ENCODE measurements around the gene LRIT2. TPM values are rescaled to one million over a fixed set of nuclear protein-coding genes. Genes with fewer than 3 reads are reported as not detected.
"Not testable (repeated sequence)": the region's sequence is repeated elsewhere in the genome, so short reads cannot be mapped to it uniquely, and the experiment has no call there.

The LRIT2 gene
- total RNA-seq, 4 donors from 2014 or later: not detected

- intact Hi-C loops (cut with DNase I; ENCODE audit: low total_unique reads): no loop called here
- Histone ChIP-seq H3K4me3 (no peak overlapping the region), H3K9me3 (no peaks in the 10 kb centered on the region), H3K4me1 (no peaks in the 10 kb centered on the region), H3K27me3 (no peaks in the 10 kb centered on the region), H3K36me3 (no peaks in the 10 kb centered on the region), H3K27ac (no peak overlapping the region)
- TF ChIP-seq, protein P1, sequence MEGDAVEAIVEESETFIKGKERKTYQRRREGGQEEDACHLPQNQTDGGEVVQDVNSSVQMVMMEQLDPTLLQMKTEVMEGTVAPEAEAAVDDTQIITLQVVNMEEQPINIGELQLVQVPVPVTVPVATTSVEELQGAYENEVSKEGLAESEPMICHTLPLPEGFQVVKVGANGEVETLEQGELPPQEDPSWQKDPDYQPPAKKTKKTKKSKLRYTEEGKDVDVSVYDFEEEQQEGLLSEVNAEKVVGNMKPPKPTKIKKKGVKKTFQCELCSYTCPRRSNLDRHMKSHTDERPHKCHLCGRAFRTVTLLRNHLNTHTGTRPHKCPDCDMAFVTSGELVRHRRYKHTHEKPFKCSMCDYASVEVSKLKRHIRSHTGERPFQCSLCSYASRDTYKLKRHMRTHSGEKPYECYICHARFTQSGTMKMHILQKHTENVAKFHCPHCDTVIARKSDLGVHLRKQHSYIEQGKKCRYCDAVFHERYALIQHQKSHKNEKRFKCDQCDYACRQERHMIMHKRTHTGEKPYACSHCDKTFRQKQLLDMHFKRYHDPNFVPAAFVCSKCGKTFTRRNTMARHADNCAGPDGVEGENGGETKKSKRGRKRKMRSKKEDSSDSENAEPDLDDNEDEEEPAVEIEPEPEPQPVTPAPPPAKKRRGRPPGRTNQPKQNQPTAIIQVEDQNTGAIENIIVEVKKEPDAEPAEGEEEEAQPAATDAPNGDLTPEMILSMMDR (IDR thresholded peaks at IDR 0.05 in 4 of 5, conservative IDR thresholded peaks at IDR 0.05 in 1 of 5): no peak
- TF ChIP-seq POLR2A (IDR thresholded peaks at IDR 0.05): no peak
- DNase-seq (no peak), ATAC-seq (no peak)
- in situ Hi-C loops (cut with MboI; ENCODE audit: low sequenced_read_pairs in 4 of 4): no loop called here
Observed at GRCh38 chr10:84172467-84173356, 52.6 kb downstream of the LRIT2 start.

- DNase-seq; H3K4me3 ChIP-seq; H3K4me1 ChIP-seq; ATAC-seq; intact Hi-C loops (cut with DNase I; ENCODE audit: low total_unique reads); H3K27ac ChIP-seq; H3K27me3 ChIP-seq; H3K9me3 ChIP-seq; H3K36me3 ChIP-seq; in situ Hi-C loops (cut with MboI; ENCODE audit: low sequenced_read_pairs in 4 of 4): not testable (repeated sequence)
Observed at GRCh38 chr10:84171700-84172466, 53.5 kb downstream of the LRIT2 start.

DNA sequence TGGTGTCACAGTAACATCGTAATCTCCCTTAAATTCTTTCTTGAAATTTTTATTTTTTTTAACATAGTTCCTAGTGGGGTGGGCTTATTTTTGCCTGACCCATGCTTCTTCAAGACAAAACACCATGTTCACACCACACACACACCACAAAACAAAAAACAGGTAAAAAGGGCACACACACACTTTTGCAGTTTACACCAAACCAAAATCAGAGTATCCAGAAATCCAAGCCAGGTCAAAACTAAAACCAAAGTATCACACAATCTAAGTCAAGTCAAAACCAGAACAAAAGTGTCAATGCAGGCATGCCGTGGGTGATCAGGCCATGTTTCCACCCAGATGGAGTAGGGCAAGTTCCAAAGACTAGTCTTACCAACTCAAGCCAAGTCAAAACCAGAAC, 54.1 kb downstream of the LRIT2 start:
- ATAC-seq; H3K9me3 ChIP-seq; H3K27ac ChIP-seq; H3K4me3 ChIP-seq; H3K4me1 ChIP-seq; in situ Hi-C loops (cut with MboI; ENCODE audit: low sequenced_read_pairs in 4 of 4); DNase-seq; H3K27me3 ChIP-seq; intact Hi-C loops (cut with DNase I; ENCODE audit: low total_unique reads); H3K36me3 ChIP-seq: not testable (repeated sequence)

Other genes with a start within 250 kb of the LRIT2 start
- gene GHITM, start 86.0 kb downstream of the LRIT2 start, total RNA-seq: 100 to 1,000 TPM; 307 to 444 (median 358) TPM
- gene GPR15LG, start 51.7 kb downstream of the LRIT2 start, total RNA-seq: under 1 TPM in 1 of 4 donors, not detected in 3; 0.92 TPM
- gene CDHR1, start 31.0 kb downstream of the LRIT2 start, total RNA-seq: under 1 TPM in 1 of 4 donors, not detected in 3; 0.27 TPM
- not detected for gene LRIT1, start 16.0 kb upstream of the LRIT2 start, total RNA-seq
- under 1 TPM in 1 of 4 donors, not detected in 3; 0.22 TPM for gene RGR, start 19.5 kb upstream of the LRIT2 start, total RNA-seq
- gene CCSER2, start 103.0 kb upstream of the LRIT2 start, total RNA-seq: 10 to 100 TPM; 39.8 to 61.8 (median 49.2) TPM